WTC11 (cell line): ENCODE measurements around the gene MORC3.

Experiments
- ATF1 ChIP-seq: sonication (generic); formaldehyde crosslinking; IDR thresholded peaks from 2 replicates; pipeline ENCODE4 v1.8.1; 2023; ENCODE audit warnings: mild to moderate bottlenecking, moderate library complexity, missing genetic modification reagents
- CTCF ChIP-seq: fragments of 200-600 bp; IDR thresholded peaks from 2 replicates; pipeline ENCODE4 v1.8.0; 2022; ENCODE audit warnings: antibody characterized with exemption
- FOXJ3 ChIP-seq: sonication (generic); formaldehyde crosslinking; IDR thresholded peaks from 2 replicates; pipeline ENCODE4 v1.9.0; 2021; ENCODE audit warnings: missing genetic modification reagents, mild to moderate bottlenecking, borderline replicate concordance
- GABPB1 ChIP-seq: sonication (generic); formaldehyde crosslinking; IDR thresholded peaks from 2 replicates; pipeline ENCODE4 v1.8.1; 2023; ENCODE audit warnings: mild to moderate bottlenecking, missing genetic modification reagents
- HMGA2 ChIP-seq: fragments of 250-450 bp; sonication (Bioruptor Pico); IDR thresholded peaks from 2 replicates; pipeline ENCODE4 v1.4.0; 2021; ENCODE audit warnings: mild to moderate bottlenecking, moderate library complexity
- USF2 ChIP-seq: sonication (generic); formaldehyde crosslinking; IDR thresholded peaks from 2 replicates; pipeline ENCODE4 v1.8.1; 2023; ENCODE audit warnings: mild to moderate bottlenecking, missing genetic modification reagents, moderate library complexity
- ZNF281 ChIP-seq: sonication (generic); formaldehyde crosslinking; IDR thresholded peaks from 2 replicates; pipeline ENCODE4 v1.8.0; 2023; ENCODE audit warnings: mild to moderate bottlenecking, missing genetic modification reagents
- ZNF532 ChIP-seq: fragments of 250-450 bp; sonication (Bioruptor Pico); IDR thresholded peaks from 2 replicates; pipeline ENCODE4 v1.9.0; 2021; ENCODE audit warnings: mild to moderate bottlenecking, borderline replicate concordance

- TF ChIP-seq USF2 (CRISPR knock-in tag) (no peak), ATF1 (no peak), CTCF (no peak), ZNF532 (CRISPR knock-in tag) (no peak), GABPB1 (CRISPR knock-in tag) (no peak), ZNF281 (CRISPR knock-in tag) (no peak), HMGA2 (CRISPR knock-in tag) (no peak), FOXJ3 (CRISPR knock-in tag) (no peak)
Measured at GRCh38 chr21:36321325-36322082, 1.5 kb downstream of the MORC3 start.
